Testis (tissue), 3 donors: Measurements from ENCODE around the gene COBL. TPM values are rescaled to one million over a fixed set of nuclear protein-coding genes. Genes with fewer than 3 reads are reported as not detected.

Experiments
- DNase-seq: peaks from one replicate; pipeline ENCODE4 v3.0.0-alpha.2; 2019
- H3K27ac ChIP-seq, 2 donors: fragments of 200-600 bp; sonication (generic); one replicate each; pipeline ENCODE4 v1.5.1; 2019
- H3K27me3 ChIP-seq: fragments of 200-600 bp; sonication (generic); one replicate; pipeline ENCODE4 v1.5.1; 2019
- H3K36me3 ChIP-seq: fragments of 200-600 bp; sonication (generic); one replicate; pipeline ENCODE4 v1.5.1; 2017; ENCODE audit warnings: low read depth; ENCODE audit errors: missing control alignments
- H3K4me1 ChIP-seq: fragments of 200-600 bp; sonication (generic); one replicate; pipeline ENCODE4 v1.5.1; 2019
- H3K4me3 ChIP-seq, 2 donors: fragments of 200-600 bp; sonication (generic); one replicate each; pipeline ENCODE4 v1.5.1; 2017 to 2019
- H3K9me3 ChIP-seq: fragments of 200-600 bp; sonication (generic); one replicate; pipeline ENCODE4 v1.5.1; 2017
- CTCF ChIP-seq, 3 experiments: fragments of 450-650 bp in 2 of 3; fragments of 200-600 bp in 1 of 3; sonication (generic) in 1 of 3; IDR thresholded peaks; one replicate each; pipeline ENCODE4 v1.5.1; 2016 to 2019; ENCODE audit warnings: antibody characterized with exemption in 3 of 3, mild to moderate bottlenecking in 2 of 3, moderate library complexity in 1 of 3
- POLR2A ChIP-seq: fragments of 450-650 bp; IDR thresholded peaks from one replicate; pipeline ENCODE4 v1.6.1; 2017; ENCODE audit warnings: antibody characterized with exemption, mild to moderate bottlenecking, moderate library complexity
- WGBS, 2 donors: methylation state at CpG; one replicate each; pipeline ENCODE4 v1.1.5; 2018; 5-methylcytosine and 5-hydroxymethylcytosine counted together
- intact Hi-C: fragments of 100-400 bp; cut with DNase I; formaldehyde crosslinking; loops from one replicate; pipeline ENCODE4 v1.15.1; 2023; ENCODE audit warnings: low total_unique reads
- polyA plus RNA-seq: library from polyadenylated mRNA; stranded (reverse); fragments of 350-450 nt; fragmentation: Illumina TruSeq; extraction: RNeasy Lipid Tissue Mini Kit (QIAGEN cat#74804); gene quantifications from one replicate; pipeline ENCODE4 v1.2.3, GENCODE V29; 2014; ENCODE audit warnings: low read depth, low replicate concordance; ENCODE audit not compliant: insufficient read depth
- total RNA-seq, 2 donors: library from RNA; depleted of rRNA; stranded (reverse); fragments of >200 nt; gene quantifications; one replicate each; pipeline ENCODE4 v1.2.3, GENCODE V29; 2016

Gene COBL
- total and polyA plus RNA-seq, 3 donors from 2014 or later = 9.2 to 14.8 (median 12.3) TPM

DNA sequence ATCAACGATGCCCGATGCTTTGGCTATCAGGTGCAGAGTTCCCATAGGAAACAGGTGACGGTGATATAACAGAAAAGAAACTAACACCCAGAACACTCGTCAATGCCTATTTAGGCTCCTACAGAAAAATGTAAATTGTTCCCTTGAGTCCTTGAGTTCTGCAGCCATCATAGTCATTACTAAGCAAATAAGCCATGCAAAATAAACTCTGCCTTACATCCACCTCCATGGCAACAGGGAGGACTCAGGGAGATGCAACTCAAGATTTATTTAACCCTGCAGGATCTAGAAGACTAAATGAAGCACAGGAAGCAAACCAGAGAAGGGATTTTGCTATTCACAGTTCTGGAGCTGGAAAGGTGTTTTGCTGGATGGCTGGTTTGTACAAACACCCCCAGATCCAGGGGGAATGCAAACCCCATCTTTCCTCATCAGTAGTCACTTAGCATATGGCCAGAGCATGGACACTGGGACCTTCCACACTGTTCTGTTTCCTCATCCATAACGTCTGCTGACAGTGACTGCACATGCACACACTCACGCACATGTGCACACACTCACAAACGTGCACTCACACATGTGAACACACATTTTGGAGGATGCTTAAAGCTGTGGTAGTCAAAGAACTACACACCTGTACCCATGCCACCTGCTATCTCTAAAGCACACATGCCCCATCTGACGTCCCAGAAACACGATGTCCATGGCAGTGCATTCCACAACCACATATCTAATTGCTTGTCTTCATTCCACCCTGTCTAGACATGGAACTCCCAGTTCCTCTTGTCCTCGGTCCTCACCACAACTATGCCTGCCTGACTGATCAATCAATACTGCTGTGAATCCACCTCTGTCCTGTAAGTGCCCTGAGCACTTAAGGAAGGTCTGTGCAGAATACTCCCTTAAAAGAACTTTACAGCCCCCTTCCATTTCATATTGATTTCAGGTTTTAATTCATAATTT is 178.2 kb downstream of the COBL start:
- Histone ChIP-seq H3K27ac (no peak overlapping the region), H3K27me3 (no peaks in the 10 kb centered on the region), H3K36me3 (no peaks in the 10 kb centered on the region), H3K9me3 (no peaks in the 10 kb centered on the region), H3K4me3 (no peak overlapping the region), H3K4me1 (no peaks in the 10 kb centered on the region)
- TF ChIP-seq POLR2A (no peak), CTCF (IDR thresholded peaks at IDR 0.05) (no peak)
- intact Hi-C loops = no loop called here
- WGBS, 2 donors = 86% methylated on average over 10 of the region's 10 CpGs
- DNase-seq = no peak

DNA sequence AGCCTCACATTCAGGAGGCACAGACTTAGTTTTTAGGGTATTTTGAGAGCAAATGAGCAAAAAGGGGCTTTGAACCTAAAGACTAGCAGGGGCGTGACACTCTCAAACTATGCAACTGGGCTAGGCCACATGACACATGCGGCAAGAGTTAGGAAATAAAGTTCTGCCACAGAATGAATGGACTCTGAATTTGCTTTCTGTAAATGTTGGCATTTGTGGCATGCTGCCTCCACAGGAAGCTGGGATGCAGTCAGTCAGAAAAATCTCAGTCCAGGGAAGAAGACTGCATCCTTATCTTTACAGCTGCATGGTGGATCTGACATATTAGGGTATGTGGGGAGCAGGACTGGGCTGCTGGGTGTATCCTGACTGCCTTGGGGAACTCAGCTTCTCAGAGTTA is 181.0 kb downstream of the COBL start:
- intact Hi-C loops = no loop called here
- Histone ChIP-seq H3K27ac (no peak overlapping the region), H3K4me3 (no peak overlapping the region), H3K36me3 (no peaks in the 10 kb centered on the region), H3K27me3 (no peaks in the 10 kb centered on the region), H3K4me1 (no peaks in the 10 kb centered on the region), H3K9me3 (no peaks in the 10 kb centered on the region)
- 70 to 71% methylated on average over 2 of the region's 2 CpGs for WGBS, 2 donors
- TF ChIP-seq POLR2A = no peak
- no peak for TF ChIP-seq CTCF (IDR thresholded peaks at IDR 0.05)
- no peak for DNase-seq

GRCh38 chr7:51134013-51134441 is 182.6 kb downstream of the COBL start:
- no peaks in the 10 kb centered on the region for H3K4me1 ChIP-seq
- H3K27ac ChIP-seq = no peak overlapping the region
- TF ChIP-seq CTCF (IDR thresholded peaks at IDR 0.05) (no peak), POLR2A (no peak)
- DNase-seq = no peak
- no peak overlapping the region for H3K4me3 ChIP-seq
- intact Hi-C loops = no loop called here
- no peaks in the 10 kb centered on the region for H3K9me3 ChIP-seq
- 58 to 73% methylated on average over 4 of the region's 4 CpGs for WGBS, 2 donors
- H3K27me3 ChIP-seq = no peaks in the 10 kb centered on the region
- no peaks in the 10 kb centered on the region for H3K36me3 ChIP-seq

GRCh38 chr7:51132661-51133060 is 183.9 kb downstream of the COBL start:
- no peak for TF ChIP-seq CTCF (IDR thresholded peaks at IDR 0.05)
- no peak for TF ChIP-seq POLR2A
- no peak for DNase-seq
- Histone ChIP-seq H3K36me3 (no peaks in the 10 kb centered on the region), H3K4me1 (no peaks in the 10 kb centered on the region), H3K27ac (no peak overlapping the region), H3K9me3 (no peaks in the 10 kb centered on the region), H3K4me3 (no peak overlapping the region), H3K27me3 (no peaks in the 10 kb centered on the region)
- intact Hi-C loops = no loop called here
- WGBS, 2 donors = 77 to 82% methylated on average over 3 of the region's 3 CpGs
